HCT116 (cell line): ENCODE data around the gene SMIM24. TPM values are rescaled to one million over a fixed set of nuclear protein-coding genes. Genes with fewer than 3 reads are reported as not detected.

Experiments used
- ATAC-seq: fragments of 200-7000 bp; cut with Tn5 transposase; 2 replicates; pipeline ENCODE4 v1.9.1; 2020; ENCODE audit warnings: mild to moderate bottlenecking, moderate library complexity
- BruUV-seq: library from RNA; stranded (reverse); fragments of 400-500 nt; replicated peaks from 2 replicates; lab custom pipeline; 2021; lab: Mats Ljungman, UMichigan
- CTCF ChIA-PET: fragments of 300-600 bp; sonication (Branson Sonifier 250); formaldehyde crosslinking; loops from one replicate; lab custom pipeline; 2021; ENCODE audit warnings: antibody characterized with exemption; lab: Charles Lee
- POLR2A ChIA-PET: fragments of 300-600, 350-600 bp; sonication (Branson Sonifier 250); formaldehyde crosslinking; loops from one replicate; lab custom pipeline; 2021; ENCODE audit warnings: antibody characterized with exemption; lab: Charles Lee
- RAD21 ChIA-PET, 2 experiments: fragments of 300-600 bp; sonication (Branson Sonifier 250); formaldehyde crosslinking; loops; one replicate each; lab custom pipeline; 2023; ENCODE audit warnings: low total read pairs in 2 of 2; ENCODE audit not compliant: uncharacterized antibody in 2 of 2, unreplicated experiment in 2 of 2, low non-redundant PET in 1 of 2; lab: Charles Lee
- DNase-seq: peaks from one replicate; pipeline ENCODE4 v3.0.0-alpha.2; 2010; ENCODE audit warnings: low read depth, low spot score
- H2AFZ ChIP-seq: fragments of 200-600 bp; shearing (Covaris generic), sonication (generic); 2 replicates; pipeline ENCODE4 v1.6.1; 2017; ENCODE audit warnings: low read depth, mixed run types, mixed read lengths, antibody characterized with exemption, low read length; ENCODE audit not compliant: poor library complexity, severe bottlenecking
- H3K27ac ChIP-seq: 2 replicates; pipeline ENCODE4 v1.5.1; 2012; ENCODE audit warnings: low read depth, low read length
- H3K27me3 ChIP-seq: fragments of 200-600 bp; sonication (generic); 2 replicates; pipeline ENCODE4 v1.6.1; 2016; ENCODE audit warnings: mixed run types, low read length, mixed read lengths; ENCODE audit not compliant: insufficient read depth
- H3K36me3 ChIP-seq, 2 experiments: fragments of 200-500 bp in 1 of 2; fragments of 200-600 bp in 1 of 2; sonication (Bioruptor generic) in 1 of 2; sonication (generic) in 1 of 2; 2 replicates each; pipeline versions ENCODE4 v1.5.1 to v1.6.1; 2014 to 2016; ENCODE audit warnings: low read length in 2 of 2, inconsistent platforms in 1 of 2, mixed read lengths in 1 of 2, mixed run types in 1 of 2; ENCODE audit not compliant: insufficient read depth in 2 of 2, control insufficient read depth in 1 of 2
- H3K4me1 ChIP-seq, 2 experiments: fragments of 200-600 bp in 1 of 2; sonication (generic) in 1 of 2; 2 replicates each; pipeline versions ENCODE4 v1.5.1 to v1.6.1; 2012 to 2017; ENCODE audit warnings: low read length in 2 of 2, inconsistent platforms in 1 of 2, mild to moderate bottlenecking in 1 of 2, mixed read lengths in 1 of 2, mixed run types in 1 of 2, moderate library complexity in 1 of 2; ENCODE audit not compliant: insufficient read depth in 2 of 2, control insufficient read depth in 1 of 2
- H3K4me2 ChIP-seq: fragments of 200-600 bp; sonication (generic); 2 replicates; pipeline ENCODE4 v1.6.1; 2017; ENCODE audit warnings: mixed run types, low read length, mixed read lengths
- H3K4me3 ChIP-seq, 2 experiments: fragments of 200-600 bp in 1 of 2; sonication (generic) in 1 of 2; replicated peaks in 1 of 2; 2 replicates each; pipeline ENCODE4 v1.5.1; 2011 to 2016; ENCODE audit warnings: low read length in 2 of 2, control low read depth in 1 of 2, low read depth in 1 of 2, mild to moderate bottlenecking in 1 of 2, mixed read lengths in 1 of 2, mixed run types in 1 of 2
- H3K79me2 ChIP-seq: fragments of 200-600 bp; sonication (generic); 2 replicates; pipeline ENCODE4 v1.6.1; 2017; ENCODE audit warnings: mild to moderate bottlenecking, mixed run types, low read length, moderate library complexity, mixed read lengths; ENCODE audit not compliant: insufficient read depth
- H3K9ac ChIP-seq: fragments of 200-600 bp; sonication (generic); 2 replicates; pipeline ENCODE4 v1.6.1; 2016; ENCODE audit warnings: low read length, mixed read lengths
- H3K9me2 ChIP-seq: fragments of 200-600 bp; sonication (generic), shearing (Covaris generic); 2 replicates; pipeline ENCODE4 v1.6.1; 2017; ENCODE audit warnings: mixed run types, mild to moderate bottlenecking, moderate library complexity; ENCODE audit not compliant: insufficient read depth
- H3K9me3 ChIP-seq, 2 experiments: fragments of 200-500 bp in 1 of 2; fragments of 200-600 bp in 1 of 2; sonication (Bioruptor generic) in 1 of 2; sonication (generic) in 1 of 2; 2 replicates each; pipeline ENCODE4 v1.6.1; 2014 to 2017; ENCODE audit warnings: low read length in 2 of 2, mixed read lengths in 2 of 2, inconsistent platforms in 1 of 2, low read depth in 1 of 2, mild to moderate bottlenecking in 1 of 2, mixed run types in 1 of 2, moderate library complexity in 1 of 2; ENCODE audit not compliant: control insufficient read depth in 1 of 2, insufficient read depth in 1 of 2
- H4K20me1 ChIP-seq: fragments of 200-600 bp; sonication (generic), shearing (Covaris generic); 2 replicates; pipeline ENCODE4 v1.6.1; 2017; ENCODE audit warnings: mixed run types, mild to moderate bottlenecking, moderate library complexity; ENCODE audit not compliant: insufficient read depth
- CTCF ChIP-seq, 3 experiments: fragments of 200-600 bp in 1 of 3; sonication (generic) in 1 of 3; IDR thresholded peaks in 2 of 3; conservative IDR thresholded peaks in 1 of 3; 2 replicates each; pipeline ENCODE4 v1.5.1; 2012 to 2017; ENCODE audit warnings: low read depth in 2 of 3, low read length in 2 of 3, antibody characterized with exemption in 1 of 3, borderline replicate concordance in 1 of 3, control low read depth in 1 of 3, mild to moderate bottlenecking in 1 of 3, mixed read lengths in 1 of 3, mixed run types in 1 of 3, moderate library complexity in 1 of 3; ENCODE audit not compliant: insufficient read depth in 1 of 3
- JUND ChIP-seq: IDR thresholded peaks from 2 replicates; pipeline ENCODE4 v1.6.1; 2012
- POLR2A ChIP-seq: IDR thresholded peaks from 2 replicates; pipeline ENCODE4 v1.7.0; 2011; ENCODE audit warnings: borderline replicate concordance; ENCODE audit not compliant: insufficient read depth, insufficient read length; ENCODE audit errors: extremely low read depth
- RAD21 ChIP-seq: IDR thresholded peaks from 2 replicates; pipeline ENCODE4 v1.6.1; 2012; ENCODE audit warnings: low read depth, mild to moderate bottlenecking
- ZNF274 ChIP-seq: fragments of 200-500 bp; sonication (Bioruptor generic); IDR thresholded peaks from 2 replicates; pipeline ENCODE4 v1.6.1; 2014; ENCODE audit warnings: mild to moderate bottlenecking, low read depth, low read length, inconsistent platforms
- intact Hi-C: fragments of 100-400 bp; cut with micrococcal nuclease; formaldehyde crosslinking; loops from 2 replicates; pipeline ENCODE4 v1.10.0; 2022
- total RNA-seq: library from RNA; stranded (reverse); gene quantifications from one replicate; pipeline ENCODE4 v1.2.1, GENCODE V29; 2021; ENCODE audit not compliant: unreplicated experiment
- TF ChIP-seq, protein P1 (sequence below): IDR thresholded peaks from 2 replicates; pipeline ENCODE4 v1.6.1; 2011; ENCODE audit warnings: mild to moderate bottlenecking, low read length, moderate library complexity; ENCODE audit not compliant: insufficient replicate concordance; ENCODE audit errors: extremely low read depth
- TF ChIP-seq, protein P2 (sequence below): IDR thresholded peaks from 2 replicates; pipeline ENCODE4 v1.6.1; 2012

Gene SMIM24
- total RNA-seq, 1 experiment from 2014 or later, result not detected

GRCh38 chr19:3527238-3527910 lies 47.0 kb upstream of the SMIM24 start (continued):
- TF ChIP-seq, protein P1, sequence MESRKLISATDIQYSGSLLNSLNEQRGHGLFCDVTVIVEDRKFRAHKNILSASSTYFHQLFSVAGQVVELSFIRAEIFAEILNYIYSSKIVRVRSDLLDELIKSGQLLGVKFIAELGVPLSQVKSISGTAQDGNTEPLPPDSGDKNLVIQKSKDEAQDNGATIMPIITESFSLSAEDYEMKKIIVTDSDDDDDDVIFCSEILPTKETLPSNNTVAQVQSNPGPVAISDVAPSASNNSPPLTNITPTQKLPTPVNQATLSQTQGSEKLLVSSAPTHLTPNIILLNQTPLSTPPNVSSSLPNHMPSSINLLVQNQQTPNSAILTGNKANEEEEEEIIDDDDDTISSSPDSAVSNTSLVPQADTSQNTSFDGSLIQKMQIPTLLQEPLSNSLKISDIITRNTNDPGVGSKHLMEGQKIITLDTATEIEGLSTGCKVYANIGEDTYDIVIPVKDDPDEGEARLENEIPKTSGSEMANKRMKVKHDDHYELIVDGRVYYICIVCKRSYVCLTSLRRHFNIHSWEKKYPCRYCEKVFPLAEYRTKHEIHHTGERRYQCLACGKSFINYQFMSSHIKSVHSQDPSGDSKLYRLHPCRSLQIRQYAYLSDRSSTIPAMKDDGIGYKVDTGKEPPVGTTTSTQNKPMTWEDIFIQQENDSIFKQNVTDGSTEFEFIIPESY, result no peak
- TF ChIP-seq ZNF274, result no peak
- TF ChIP-seq POLR2A, result no peak
- TF ChIP-seq, all 23 proteins: peak for 0

GRCh38 chr19:3526507-3527237 lies 46.3 kb upstream of the SMIM24 start:
- BruUV-seq, result no TSS peak
- H3K27me3 ChIP-seq, result no peaks in the 10 kb centered on the region
- H4K20me1 ChIP-seq, result no peaks in the 10 kb centered on the region
- no peak overlapping the region for H3K4me3 ChIP-seq
- CTCF ChIA-PET, result no interaction called here
- no peaks in the 10 kb centered on the region for H3K9me3 ChIP-seq
- H2AFZ ChIP-seq, result no peak overlapping the region
- RAD21 ChIA-PET, result no interaction called here
- no peak overlapping the region for H3K9ac ChIP-seq
- POLR2A ChIA-PET, result no interaction called here
- ATAC-seq, result no peak
- no peak overlapping the region for H3K4me2 ChIP-seq
- DNase-seq, result no peak
- H3K9me2 ChIP-seq, result no peaks in the 10 kb centered on the region
- peaks cover 10 to 16% of the 10 kb centered on the region in 2 experiments; a peak in 3 of 4 replicates for H3K36me3 ChIP-seq
- H3K27ac ChIP-seq, result no peak overlapping the region
- peaks cover 9% of the 10 kb centered on the region; the same call in 1 of the 2 replicates for H3K79me2 ChIP-seq
- TF ChIP-seq RAD21, result no peak
- TF ChIP-seq, protein P2, sequence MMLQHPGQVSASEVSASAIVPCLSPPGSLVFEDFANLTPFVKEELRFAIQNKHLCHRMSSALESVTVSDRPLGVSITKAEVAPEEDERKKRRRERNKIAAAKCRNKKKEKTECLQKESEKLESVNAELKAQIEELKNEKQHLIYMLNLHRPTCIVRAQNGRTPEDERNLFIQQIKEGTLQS, result no peak
- no peak for TF ChIP-seq JUND
- TF ChIP-seq CTCF (IDR thresholded peaks at IDR 0.05 in 2 of 3, conservative IDR thresholded peaks at IDR 0.05 in 1 of 3; ENCODE audit: borderline replicate concordance in 1 of 3, insufficient read depth in 1 of 3, low read depth in 2 of 3, low read length in 2 of 3), result peak in 2 of 3 experiments; percentile 8 to 24; a peak in 1 of 6 replicates
- H3K4me1 ChIP-seq, result no peaks in the 10 kb centered on the region
- intact Hi-C loops, result no loop called here
